ENCODE measurements around the gene VIPAS39. TPM values are rescaled to one million over a fixed set of nuclear protein-coding genes. Genes with fewer than 3 reads are reported as not detected.

VIPAS39 gene
- total and polyA plus RNA-seq, 2 of the 13 experiments (the other 11 are each of a cell fraction or from before 2014, with no cell fraction given) = 13.3 to 21.5 TPM

- peak; percentile 67 for TF ChIP-seq ZNF503 (CRISPR knock-in tag; IDR thresholded peaks at IDR 0.05)
- TF ChIP-seq ZNF280D (CRISPR knock-in tag; IDR thresholded peaks at IDR 0.05) = no peak
- no peak for TF ChIP-seq ZNF772 (CRISPR knock-in tag; IDR thresholded peaks at IDR 0.05)
- no peak for TF ChIP-seq FOXK1 (CRISPR knock-in tag; IDR thresholded peaks at IDR 0.05; ENCODE audit: borderline replicate concordance, low read depth)
- no peak for TF ChIP-seq ZNF432 (CRISPR knock-in tag; IDR thresholded peaks at IDR 0.05; ENCODE audit: borderline replicate concordance)
- TF ChIP-seq FIP1L1 (IDR thresholded peaks at IDR 0.05; ENCODE audit: borderline replicate concordance, insufficient read depth, low read depth, low read length) = no peak
- no peak for TF ChIP-seq PCBP1 (IDR thresholded peaks at IDR 0.05; ENCODE audit: borderline replicate concordance, low read depth, low read length)
- TF ChIP-seq SYNCRIP (IDR thresholded peaks at IDR 0.05; ENCODE audit: insufficient read depth, low read depth, low read length) = no peak
- no peak for TF ChIP-seq GTF3A (CRISPR knock-in tag; conservative IDR thresholded peaks at IDR 0.05)
- no peak for TF ChIP-seq KIAA2018 (CRISPR knock-in tag; IDR thresholded peaks at IDR 0.05; ENCODE audit: borderline replicate concordance)
- TF ChIP-seq ZBTB44 (CRISPR knock-in tag; IDR thresholded peaks at IDR 0.05) = no peak
- TF ChIP-seq PAF1 (CRISPR knock-in tag; IDR thresholded peaks at IDR 0.05) = no peak
- peak; percentile 57; the same call in 1 of the 2 replicates for TF ChIP-seq ZNF572 (CRISPR knock-in tag; IDR thresholded peaks at IDR 0.05)
Observed at GRCh38 chr14:77376771-77377501, 80.5 kb downstream of the VIPAS39 start, which contains the start of the genes SAMD15 and TMED8 (continued).
